PC-9 (cell line): ENCODE results near the gene GNAO1.

Experiments used
- EZH2 ChIP-seq: fragments of 200-600 bp; sonication (generic); IDR thresholded peaks from 2 replicates; pipeline ENCODE4 v1.8.0; 2017; ENCODE audit warnings: antibody characterized with exemption, low read depth
- TF ChIP-seq, protein P1 (sequence below): fragments of 200-600 bp; sonication (generic); conservative IDR thresholded peaks from 2 replicates; pipeline ENCODE4 v1.6.1; 2017; ENCODE audit warnings: mixed run types, antibody characterized with exemption, mild to moderate bottlenecking, moderate library complexity

DNA sequence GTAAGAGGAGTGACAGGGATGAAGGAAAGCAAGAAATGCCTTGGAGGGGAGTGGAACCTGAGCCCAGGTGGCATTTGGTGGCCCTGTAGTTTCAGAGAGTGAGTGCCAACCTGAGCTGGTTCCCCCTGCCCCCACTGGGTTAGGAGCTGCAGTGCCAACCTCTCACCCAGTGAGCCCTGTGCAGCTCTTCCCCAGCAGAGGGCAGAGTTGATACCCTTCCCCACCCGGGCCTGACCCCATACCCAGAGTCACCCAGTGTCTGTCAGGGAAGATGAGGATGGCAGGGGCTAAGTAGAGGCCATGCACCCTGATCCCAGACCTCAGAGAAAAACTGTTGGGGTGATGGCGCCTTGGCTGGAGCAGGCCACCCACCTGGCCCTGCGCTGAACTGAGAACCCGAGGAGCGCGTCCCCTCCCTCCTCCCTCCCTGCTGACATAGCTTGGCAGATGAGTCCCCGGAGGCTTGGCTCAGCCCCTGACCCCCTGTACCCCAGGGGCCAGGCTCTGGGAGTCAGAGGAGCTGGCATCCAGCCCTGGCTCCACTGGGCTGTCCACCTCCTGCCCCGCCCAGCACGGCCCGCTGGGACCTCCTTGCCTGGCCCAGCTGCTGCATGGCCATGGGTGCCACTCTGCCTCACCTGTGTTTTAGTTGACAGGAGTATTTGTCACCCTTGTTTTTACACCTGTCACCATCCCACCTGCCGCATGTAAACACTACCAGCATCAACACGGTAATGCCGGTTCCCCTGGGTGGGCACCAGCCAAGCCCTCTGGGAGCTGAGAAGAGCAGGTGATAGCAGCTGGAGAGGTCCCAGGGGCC, 120.1 kb downstream of the GNAO1 start:
- TF ChIP-seq, protein P1, sequence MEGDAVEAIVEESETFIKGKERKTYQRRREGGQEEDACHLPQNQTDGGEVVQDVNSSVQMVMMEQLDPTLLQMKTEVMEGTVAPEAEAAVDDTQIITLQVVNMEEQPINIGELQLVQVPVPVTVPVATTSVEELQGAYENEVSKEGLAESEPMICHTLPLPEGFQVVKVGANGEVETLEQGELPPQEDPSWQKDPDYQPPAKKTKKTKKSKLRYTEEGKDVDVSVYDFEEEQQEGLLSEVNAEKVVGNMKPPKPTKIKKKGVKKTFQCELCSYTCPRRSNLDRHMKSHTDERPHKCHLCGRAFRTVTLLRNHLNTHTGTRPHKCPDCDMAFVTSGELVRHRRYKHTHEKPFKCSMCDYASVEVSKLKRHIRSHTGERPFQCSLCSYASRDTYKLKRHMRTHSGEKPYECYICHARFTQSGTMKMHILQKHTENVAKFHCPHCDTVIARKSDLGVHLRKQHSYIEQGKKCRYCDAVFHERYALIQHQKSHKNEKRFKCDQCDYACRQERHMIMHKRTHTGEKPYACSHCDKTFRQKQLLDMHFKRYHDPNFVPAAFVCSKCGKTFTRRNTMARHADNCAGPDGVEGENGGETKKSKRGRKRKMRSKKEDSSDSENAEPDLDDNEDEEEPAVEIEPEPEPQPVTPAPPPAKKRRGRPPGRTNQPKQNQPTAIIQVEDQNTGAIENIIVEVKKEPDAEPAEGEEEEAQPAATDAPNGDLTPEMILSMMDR = no peak; the same call in 1 of the 2 replicates
- TF ChIP-seq EZH2 = no peak
